ENCODE data around the gene DOCK2. TPM values are rescaled to one million over a fixed set of nuclear protein-coding genes. Genes with fewer than 3 reads are reported as not detected.

The DOCK2 gene
- polyA plus RNA-seq, 3 donors, result 57.5 to 178 (median 115) TPM

- Histone ChIP-seq H3K4me3 (replicated peaks in 1 of 3; ENCODE audit: low read depth in 2 of 3, low read length in 3 of 3) (no peak overlapping the region), H3K36me3 (replicated peaks in 1 of 2; ENCODE audit: control insufficient read depth in 1 of 2, insufficient read depth in 2 of 2, low read length in 2 of 2) (peaks cover 19 to 84% of the 10 kb centered on the region in 2 donors), H3K9me3 (replicated peaks in 1 of 2; ENCODE audit: control insufficient read depth in 1 of 2, insufficient read depth in 1 of 2, low read length in 2 of 2) (no peaks in the 10 kb centered on the region), H3K4me2 (replicated peaks; ENCODE audit: extremely low read depth, low read length, poor library complexity, severe bottlenecking) (no peak overlapping the region), H4K20me1 (ENCODE audit: insufficient read depth, low read length) (peaks cover 100% of the 10 kb centered on the region), H2AFZ (ENCODE audit: insufficient read depth, low read depth, low read length, poor library complexity, severe bottlenecking) (no peak overlapping the region), H3K27me3 (ENCODE audit: control insufficient read depth in 2 of 2, insufficient read depth in 2 of 2, low read length in 2 of 2) (no peaks in the 10 kb centered on the region), H3K79me2 (ENCODE audit: insufficient read depth, low read length) (peaks cover 23% of the 10 kb centered on the region), H3K27ac (ENCODE audit: low read depth in 1 of 2, low read length in 2 of 2) (no peak overlapping the region), H3K9ac (ENCODE audit: insufficient read depth, low read length, poor library complexity, severe bottlenecking) (no peak overlapping the region), H3K4me1 (ENCODE audit: control insufficient read depth in 1 of 2, insufficient read depth in 2 of 2, low read length in 2 of 2) (no peaks in the 10 kb centered on the region)
- intact Hi-C loops (cut with micrococcal nuclease), result no loop called here
- Mint-ChIP-seq H3K9me3 (peaks cover 0 to 3% (median 0%) of the 10 kb centered on the region in 7 donors), H3K27me3 (ENCODE audit: low read depth in 3 of 3) (no peaks in the 10 kb centered on the region), H3K4me1 (peaks cover 1% of the 10 kb centered on the region), H3K27ac (no peak overlapping the region), H3K36me3 (peaks cover 42 to 60% of the 10 kb centered on the region in 2 donors), H3K4me3 (no peak overlapping the region)
- no peak for TF ChIP-seq CTCF (IDR thresholded peaks at IDR 0.05)
- no peak for DNase-seq
- 100% methylated on average over 1 of the region's 3 CpGs for WGBS (ENCODE audit: insufficient coverage)
Measured at GRCh38 chr5:169921384-169921783, 284.3 kb downstream of the DOCK2 start.

GRCh38 chr5:169921949-169922348, 284.9 kb downstream of the DOCK2 start:
- H4K20me1 ChIP-seq (ENCODE audit: insufficient read depth, low read length), result peaks cover 100% of the 10 kb centered on the region
- H3K27ac Mint-ChIP-seq, result peak overlapping the region in 4 of 7 donors; percentile 4 to 23 (median 11)
- H3K9me3 Mint-ChIP-seq, result peaks cover 0 to 3% (median 0%) of the 10 kb centered on the region in 7 donors
- no peaks in the 10 kb centered on the region for H3K9me3 ChIP-seq (replicated peaks in 1 of 2; ENCODE audit: control insufficient read depth in 1 of 2, insufficient read depth in 1 of 2, low read length in 2 of 2)
- H2AFZ ChIP-seq (ENCODE audit: insufficient read depth, low read depth, low read length, poor library complexity, severe bottlenecking), result no peak overlapping the region
- H3K4me2 ChIP-seq (replicated peaks; ENCODE audit: extremely low read depth, low read length, poor library complexity, severe bottlenecking), result no peak overlapping the region
- no peak overlapping the region for H3K27ac ChIP-seq (ENCODE audit: low read depth in 1 of 2, low read length in 2 of 2)
- intact Hi-C loops (cut with micrococcal nuclease), result no loop called here
- DNase-seq, result no peak
- H3K27me3 ChIP-seq (ENCODE audit: control insufficient read depth in 2 of 2, insufficient read depth in 2 of 2, low read length in 2 of 2), result no peaks in the 10 kb centered on the region
- H3K9ac ChIP-seq (ENCODE audit: insufficient read depth, low read length, poor library complexity, severe bottlenecking), result no peak overlapping the region
- H3K79me2 ChIP-seq (ENCODE audit: insufficient read depth, low read length), result peaks cover 20% of the 10 kb centered on the region
- no peak for TF ChIP-seq CTCF (IDR thresholded peaks at IDR 0.05)
- no peak overlapping the region for H3K4me3 Mint-ChIP-seq
- peaks cover 1% of the 10 kb centered on the region for H3K4me1 Mint-ChIP-seq
- no peaks in the 10 kb centered on the region for H3K4me1 ChIP-seq (ENCODE audit: control insufficient read depth in 1 of 2, insufficient read depth in 2 of 2, low read length in 2 of 2)
- no CpG with 5 or more reads among the region's 1 CpG for WGBS (ENCODE audit: insufficient coverage)
- H3K36me3 ChIP-seq (replicated peaks in 1 of 2; ENCODE audit: control insufficient read depth in 1 of 2, insufficient read depth in 2 of 2, low read length in 2 of 2), result peaks cover 19 to 84% of the 10 kb centered on the region in 2 donors
- no peak overlapping the region for H3K4me3 ChIP-seq (replicated peaks in 1 of 3; ENCODE audit: low read depth in 2 of 3, low read length in 3 of 3)
- H3K36me3 Mint-ChIP-seq, result peaks cover 46 to 64% of the 10 kb centered on the region in 2 donors
- no peaks in the 10 kb centered on the region for H3K27me3 Mint-ChIP-seq (ENCODE audit: low read depth in 3 of 3)

All from CD14-positive monocyte (primary cell).